ENCODE results near the gene ZDBF2.

ZDBF2 gene

DNA sequence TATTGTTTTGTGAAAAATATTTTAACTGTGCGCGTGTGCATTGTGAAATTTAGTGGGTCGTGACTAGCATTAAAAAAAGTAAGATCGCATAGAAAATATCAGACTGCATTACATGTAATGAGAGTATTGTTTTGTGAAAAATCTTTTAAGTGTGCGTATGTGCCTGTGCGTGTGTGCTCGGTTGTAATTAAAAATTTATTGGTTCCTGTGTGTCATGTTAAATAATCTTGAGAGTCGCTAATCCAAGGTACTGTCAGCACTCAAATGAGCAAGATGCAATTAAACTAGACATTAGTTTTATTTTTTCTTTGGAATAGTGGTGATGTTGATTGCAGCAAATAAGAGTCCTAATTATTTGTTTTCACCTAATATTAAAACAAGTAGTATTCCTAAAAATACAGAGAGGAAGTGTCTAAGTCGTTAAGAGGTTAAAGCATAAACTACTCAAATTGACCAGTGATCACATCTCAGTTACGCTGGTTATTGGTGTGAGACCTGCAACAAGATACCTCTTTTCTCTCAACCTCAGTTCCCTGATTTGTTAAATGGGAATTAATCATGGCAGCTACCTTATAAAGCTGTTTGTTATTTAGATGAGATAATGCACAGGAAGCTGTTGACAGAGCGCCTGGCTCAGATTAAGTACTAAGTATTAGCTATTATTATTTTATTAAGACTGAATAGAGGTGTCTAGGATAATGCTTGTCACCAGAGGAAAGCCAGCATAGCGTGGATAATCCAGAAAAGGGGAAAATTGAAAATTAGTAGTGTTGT is 1.9 kb downstream of the ZDBF2 start (continued):
- TF ChIP-seq, protein P1, sequence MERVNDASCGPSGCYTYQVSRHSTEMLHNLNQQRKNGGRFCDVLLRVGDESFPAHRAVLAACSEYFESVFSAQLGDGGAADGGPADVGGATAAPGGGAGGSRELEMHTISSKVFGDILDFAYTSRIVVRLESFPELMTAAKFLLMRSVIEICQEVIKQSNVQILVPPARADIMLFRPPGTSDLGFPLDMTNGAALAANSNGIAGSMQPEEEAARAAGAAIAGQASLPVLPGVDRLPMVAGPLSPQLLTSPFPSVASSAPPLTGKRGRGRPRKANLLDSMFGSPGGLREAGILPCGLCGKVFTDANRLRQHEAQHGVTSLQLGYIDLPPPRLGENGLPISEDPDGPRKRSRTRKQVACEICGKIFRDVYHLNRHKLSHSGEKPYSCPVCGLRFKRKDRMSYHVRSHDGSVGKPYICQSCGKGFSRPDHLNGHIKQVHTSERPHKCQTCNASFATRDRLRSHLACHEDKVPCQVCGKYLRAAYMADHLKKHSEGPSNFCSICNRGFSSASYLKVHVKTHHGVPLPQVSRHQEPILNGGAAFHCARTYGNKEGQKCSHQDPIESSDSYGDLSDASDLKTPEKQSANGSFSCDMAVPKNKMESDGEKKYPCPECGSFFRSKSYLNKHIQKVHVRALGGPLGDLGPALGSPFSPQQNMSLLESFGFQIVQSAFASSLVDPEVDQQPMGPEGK (CRISPR knock-in tag; IDR thresholded peaks at IDR 0.05; ENCODE audit: borderline replicate concordance) = no peak
- TF ChIP-seq BACH2 (CRISPR knock-in tag; IDR thresholded peaks at IDR 0.05; ENCODE audit: borderline replicate concordance) = no peak

DNA sequence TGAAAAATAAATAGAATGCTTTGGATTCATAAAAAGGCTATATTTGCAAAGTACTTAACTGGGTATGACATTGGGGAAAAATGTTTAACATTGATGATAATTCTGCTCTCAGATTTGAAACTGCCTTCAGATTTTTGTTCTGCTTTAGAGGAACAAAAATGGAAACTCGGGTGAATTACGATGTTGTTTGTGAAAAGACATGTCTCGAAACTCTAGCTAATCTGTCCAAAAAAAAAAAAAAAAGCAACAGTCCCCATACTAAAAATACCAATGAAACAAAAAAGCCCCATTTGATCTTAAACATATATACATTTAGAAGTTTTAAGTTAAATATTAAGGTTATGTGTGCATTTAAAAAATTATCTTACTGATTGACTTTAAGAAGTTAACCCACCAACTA is 3.0 kb downstream of the ZDBF2 start:
- no peak for TF ChIP-seq ZC3H10 (CRISPR knock-in tag; IDR thresholded peaks at IDR 0.05)
- no peak for TF ChIP-seq BACH2 (CRISPR knock-in tag; IDR thresholded peaks at IDR 0.05; ENCODE audit: borderline replicate concordance)
- TF ChIP-seq, protein P2, sequence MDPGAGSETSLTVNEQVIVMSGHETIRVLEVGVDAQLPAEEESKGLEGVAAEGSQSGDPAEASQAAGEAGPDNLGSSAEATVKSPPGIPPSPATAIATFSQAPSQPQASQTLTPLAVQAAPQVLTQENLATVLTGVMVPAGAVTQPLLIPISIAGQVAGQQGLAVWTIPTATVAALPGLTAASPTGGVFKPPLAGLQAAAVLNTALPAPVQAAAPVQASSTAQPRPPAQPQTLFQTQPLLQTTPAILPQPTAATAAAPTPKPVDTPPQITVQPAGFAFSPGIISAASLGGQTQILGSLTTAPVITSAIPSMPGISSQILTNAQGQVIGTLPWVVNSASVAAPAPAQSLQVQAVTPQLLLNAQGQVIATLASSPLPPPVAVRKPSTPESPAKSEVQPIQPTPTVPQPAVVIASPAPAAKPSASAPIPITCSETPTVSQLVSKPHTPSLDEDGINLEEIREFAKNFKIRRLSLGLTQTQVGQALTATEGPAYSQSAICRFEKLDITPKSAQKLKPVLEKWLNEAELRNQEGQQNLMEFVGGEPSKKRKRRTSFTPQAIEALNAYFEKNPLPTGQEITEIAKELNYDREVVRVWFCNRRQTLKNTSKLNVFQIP (CRISPR knock-in tag; IDR thresholded peaks at IDR 0.05; ENCODE audit: borderline replicate concordance, low read depth) = no peak
- no peak for TF ChIP-seq ZNF565 (CRISPR knock-in tag; conservative IDR thresholded peaks at IDR 0.05; ENCODE audit: low read depth)
- TF ChIP-seq ISL1 (CRISPR knock-in tag; IDR thresholded peaks at IDR 0.05) = no peak
- TF ChIP-seq, protein P3, sequence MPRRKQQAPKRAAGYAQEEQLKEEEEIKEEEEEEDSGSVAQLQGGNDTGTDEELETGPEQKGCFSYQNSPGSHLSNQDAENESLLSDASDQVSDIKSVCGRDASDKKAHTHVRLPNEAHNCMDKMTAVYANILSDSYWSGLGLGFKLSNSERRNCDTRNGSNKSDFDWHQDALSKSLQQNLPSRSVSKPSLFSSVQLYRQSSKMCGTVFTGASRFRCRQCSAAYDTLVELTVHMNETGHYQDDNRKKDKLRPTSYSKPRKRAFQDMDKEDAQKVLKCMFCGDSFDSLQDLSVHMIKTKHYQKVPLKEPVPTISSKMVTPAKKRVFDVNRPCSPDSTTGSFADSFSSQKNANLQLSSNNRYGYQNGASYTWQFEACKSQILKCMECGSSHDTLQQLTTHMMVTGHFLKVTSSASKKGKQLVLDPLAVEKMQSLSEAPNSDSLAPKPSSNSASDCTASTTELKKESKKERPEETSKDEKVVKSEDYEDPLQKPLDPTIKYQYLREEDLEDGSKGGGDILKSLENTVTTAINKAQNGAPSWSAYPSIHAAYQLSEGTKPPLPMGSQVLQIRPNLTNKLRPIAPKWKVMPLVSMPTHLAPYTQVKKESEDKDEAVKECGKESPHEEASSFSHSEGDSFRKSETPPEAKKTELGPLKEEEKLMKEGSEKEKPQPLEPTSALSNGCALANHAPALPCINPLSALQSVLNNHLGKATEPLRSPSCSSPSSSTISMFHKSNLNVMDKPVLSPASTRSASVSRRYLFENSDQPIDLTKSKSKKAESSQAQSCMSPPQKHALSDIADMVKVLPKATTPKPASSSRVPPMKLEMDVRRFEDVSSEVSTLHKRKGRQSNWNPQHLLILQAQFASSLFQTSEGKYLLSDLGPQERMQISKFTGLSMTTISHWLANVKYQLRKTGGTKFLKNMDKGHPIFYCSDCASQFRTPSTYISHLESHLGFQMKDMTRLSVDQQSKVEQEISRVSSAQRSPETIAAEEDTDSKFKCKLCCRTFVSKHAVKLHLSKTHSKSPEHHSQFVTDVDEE (CRISPR knock-in tag; IDR thresholded peaks at IDR 0.05) = no peak
- no peak for TF ChIP-seq ARNTL (CRISPR knock-in tag; IDR thresholded peaks at IDR 0.05; ENCODE audit: borderline replicate concordance, low read depth)
- no peak for TF ChIP-seq TOX (CRISPR knock-in tag; IDR thresholded peaks at IDR 0.05; ENCODE audit: borderline replicate concordance)
- TF ChIP-seq ZFP3 (CRISPR knock-in tag; IDR thresholded peaks at IDR 0.05) = no peak
- no peak for TF ChIP-seq ZNF70 (CRISPR knock-in tag; IDR thresholded peaks at IDR 0.05)
- TF ChIP-seq ZNF8 (CRISPR knock-in tag; IDR thresholded peaks at IDR 0.05) = no peak
- no peak for TF ChIP-seq ZFP30 (CRISPR knock-in tag; IDR thresholded peaks at IDR 0.05)
- no peak for TF ChIP-seq SNAI2 (CRISPR knock-in tag; IDR thresholded peaks at IDR 0.05)
- TF ChIP-seq, protein P4, sequence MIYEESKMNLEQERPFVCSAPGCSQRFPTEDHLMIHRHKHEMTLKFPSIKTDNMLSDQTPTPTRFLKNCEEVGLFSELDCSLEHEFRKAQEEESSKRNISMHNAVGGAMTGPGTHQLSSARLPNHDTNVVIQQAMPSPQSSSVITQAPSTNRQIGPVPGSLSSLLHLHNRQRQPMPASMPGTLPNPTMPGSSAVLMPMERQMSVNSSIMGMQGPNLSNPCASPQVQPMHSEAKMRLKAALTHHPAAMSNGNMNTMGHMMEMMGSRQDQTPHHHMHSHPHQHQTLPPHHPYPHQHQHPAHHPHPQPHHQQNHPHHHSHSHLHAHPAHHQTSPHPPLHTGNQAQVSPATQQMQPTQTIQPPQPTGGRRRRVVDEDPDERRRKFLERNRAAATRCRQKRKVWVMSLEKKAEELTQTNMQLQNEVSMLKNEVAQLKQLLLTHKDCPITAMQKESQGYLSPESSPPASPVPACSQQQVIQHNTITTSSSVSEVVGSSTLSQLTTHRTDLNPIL (CRISPR knock-in tag; IDR thresholded peaks at IDR 0.05; ENCODE audit: low read depth) = no peak
- no peak for TF ChIP-seq CSDC2 (CRISPR knock-in tag; IDR thresholded peaks at IDR 0.05)
- no peak for TF ChIP-seq RARB (CRISPR knock-in tag; IDR thresholded peaks at IDR 0.05)
- ATAC-seq = no peak

DNA sequence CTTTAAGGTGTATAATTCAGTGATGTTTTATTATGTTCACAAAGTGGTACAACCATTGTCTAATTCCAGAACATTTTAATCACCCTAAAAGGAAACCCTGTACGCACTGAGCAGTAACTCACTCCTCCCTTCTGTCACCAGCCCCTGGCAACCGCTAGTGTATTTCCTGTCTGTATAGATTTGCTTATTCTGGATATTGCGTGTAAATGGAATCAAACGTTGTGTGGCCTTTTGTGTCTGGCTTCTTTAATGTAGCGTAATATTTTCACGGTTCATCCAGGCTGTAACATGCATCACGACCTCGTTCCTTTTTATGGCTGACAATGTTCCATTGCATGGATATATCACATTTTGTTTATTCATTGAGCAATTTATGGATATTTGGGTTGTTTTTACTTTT is 8.3 kb downstream of the ZDBF2 start:
- TF ChIP-seq ZFP30 (CRISPR knock-in tag; IDR thresholded peaks at IDR 0.05) = no peak
- TF ChIP-seq, protein P3 (CRISPR knock-in tag; IDR thresholded peaks at IDR 0.05) = no peak
- no peak for TF ChIP-seq PPARA (CRISPR knock-in tag; IDR thresholded peaks at IDR 0.05; ENCODE audit: borderline replicate concordance)
- no peak for ATAC-seq

All from SK-N-SH treated with all-trans-retinoic acid at 6 μM for 48 hours (cell line).